Measurements from ENCODE around the gene ZCCHC8. TPM values are rescaled to one million over a fixed set of nuclear protein-coding genes. Genes with fewer than 3 reads are reported as not detected.

ZCCHC8 gene
- total RNA-seq, 2 experiments from 2014 or later = 49.4 to 54.8 TPM

DNA sequence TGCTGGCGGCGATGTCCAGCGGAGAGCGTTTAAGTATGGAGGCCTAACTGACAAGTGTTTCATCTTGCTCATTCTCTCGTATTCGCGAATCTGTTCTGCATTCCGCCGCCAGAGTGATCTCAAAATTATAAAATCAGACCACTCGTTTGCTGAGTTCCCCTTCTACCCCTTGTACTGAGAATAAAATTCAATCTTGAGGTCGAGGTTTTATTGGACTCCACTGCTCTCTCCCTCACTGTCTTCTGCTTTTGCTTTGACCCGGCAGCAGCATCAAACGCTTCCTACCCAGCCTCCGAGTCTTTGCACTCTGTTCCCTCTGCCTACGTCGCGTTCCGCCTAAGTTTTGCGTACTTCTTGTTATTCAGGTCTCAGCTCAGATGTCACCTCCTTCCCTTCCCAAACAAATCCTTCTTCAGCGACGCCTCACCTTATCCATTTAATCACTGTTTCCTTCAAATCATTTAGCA, 26.8 kb upstream of the ZCCHC8 start:
- no peak overlapping the region for H3K27ac Mint-ChIP-seq
- ATAC-seq (ENCODE audit: poor library complexity) (no peak), DNase-seq (peak in 9 of 14 experiments; percentile 15 to 62 (median 38))
- TF ChIP-seq CTCF (IDR thresholded peaks at IDR 0.05) = no peak
- H3K27me3 Mint-ChIP-seq = no peaks in the 10 kb centered on the region
- intact Hi-C loops (cut with DNase I, micrococcal nuclease) = loop anchor here (1.0 to 10.0 kb wide), 8 partner anchors 27 to 1075 kb away; partner anchors contain the start of genes DENR (in 2 of the 2), DDX55 (in 1 of the 2), DIABLO (in 1 of the 2) and MPHOSPH9 (in 1 of the 2)
- Histone ChIP-seq H3K27me3 (ENCODE audit: control insufficient read depth in 1 of 2, insufficient read depth in 2 of 2, low read length in 2 of 2) (no peaks in the 10 kb centered on the region), H3K4me3 (ENCODE audit: low read length) (peak overlapping the region; percentile 97), H3K9me3 (ENCODE audit: control insufficient read depth in 1 of 2, insufficient read depth in 1 of 2, low read length in 2 of 2) (no peaks in the 10 kb centered on the region), H3K36me3 (ENCODE audit: insufficient read depth, low read length) (peaks cover 25% of the 10 kb centered on the region), H3K27ac (ENCODE audit: low read depth in 1 of 2, low read length in 2 of 2) (peak overlapping the region; percentile 73 to 99), H3K4me1 (ENCODE audit: insufficient read depth, low read length) (peaks cover 21% of the 10 kb centered on the region)
- H3K36me3 Mint-ChIP-seq (ENCODE audit: low read depth) = peaks cover 33% of the 10 kb centered on the region
- H3K9me3 Mint-ChIP-seq = no peaks in the 10 kb centered on the region
- peaks cover 29% of the 10 kb centered on the region for H3K4me1 Mint-ChIP-seq (ENCODE audit: low read depth)
- POLR2A ChIA-PET = interaction anchor here (0.6 to 8.9 kb wide), 27 partner anchors 9 to 1127 kb away, joined by 3 to 208 read pairs (median 6); partner anchors contain the start of genes CLIP1, DENR, DIABLO and KMT5A
- CTCF ChIA-PET = interaction anchor here (2.0 to 2.6 kb wide), 2 partner anchors 27 to 225 kb away, joined by 6 to 22 read pairs; partner anchors contain the start of genes DENR and ZCCHC8
- no peak overlapping the region for H3K4me3 Mint-ChIP-seq

DNA sequence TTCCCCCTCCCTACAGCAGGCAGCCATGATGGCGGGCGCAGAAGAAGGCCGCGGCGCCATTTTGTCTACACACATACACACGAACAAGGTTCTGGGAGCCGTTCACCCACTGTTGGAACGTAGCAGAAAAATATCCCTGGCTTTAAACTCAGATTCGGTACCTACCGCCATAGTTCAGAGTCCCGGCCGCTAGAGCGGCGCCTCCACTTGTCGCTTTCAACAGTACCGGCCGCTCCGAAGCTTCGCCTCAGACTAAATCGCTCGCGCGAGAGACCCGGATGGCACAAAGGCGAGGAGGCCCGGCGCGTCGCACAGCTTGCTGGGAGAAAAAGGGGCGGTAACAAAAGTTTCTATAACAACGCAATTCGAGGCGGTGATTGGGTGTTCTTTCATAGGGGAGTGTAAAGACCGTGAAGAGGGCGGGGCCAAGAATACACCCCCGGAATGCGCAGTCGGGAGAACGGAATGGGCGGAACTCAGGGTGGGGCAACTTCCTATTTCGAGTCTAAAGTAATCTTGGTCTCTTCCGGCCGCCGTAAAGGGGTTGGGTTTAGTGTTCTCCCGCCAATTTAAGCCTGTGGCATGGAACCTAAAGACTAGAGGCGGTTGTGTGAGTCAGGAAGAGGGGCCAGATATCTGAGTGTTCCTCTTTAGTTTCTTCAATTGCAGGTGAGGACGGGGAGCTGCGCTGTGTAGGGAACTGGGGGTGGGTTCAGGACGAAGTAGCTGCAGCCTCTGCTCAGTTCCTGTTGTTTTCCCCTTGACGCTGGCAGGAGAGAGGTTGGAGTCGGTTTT, 26.1 kb upstream of the ZCCHC8 start, which contains the start of the genes KNTC1 and RSRC2:
KNTC1 (plus strand) TSS at position 567 of the 795 bp plus-strand sequence. CDS start 2,815 bp downstream, outside the sequence.
RSRC2 (minus strand) TSS at position 254 of the 795 bp plus-strand sequence; CDS start at position 171, 83 bp downstream.
- ATAC-seq (ENCODE audit: poor library complexity) = peak; percentile 90
- no peaks in the 10 kb centered on the region for H3K9me3 Mint-ChIP-seq
- Histone ChIP-seq H3K36me3 (ENCODE audit: insufficient read depth, low read length) (peaks cover 30% of the 10 kb centered on the region), H3K27ac (ENCODE audit: low read depth in 1 of 2, low read length in 2 of 2) (peak within 1 kb of the TSS; percentile 98 to 99), H3K27me3 (ENCODE audit: control insufficient read depth in 1 of 2, insufficient read depth in 2 of 2, low read length in 2 of 2) (no peaks in the 10 kb centered on the region), H3K4me3 (ENCODE audit: low read length) (peak within 1 kb of the TSS; percentile 97), H3K9me3 (ENCODE audit: control insufficient read depth in 1 of 2, insufficient read depth in 1 of 2, low read length in 2 of 2) (no peaks in the 10 kb centered on the region), H3K4me1 (ENCODE audit: insufficient read depth, low read length) (peaks cover 21% of the 10 kb centered on the region)
- peaks cover 36% of the 10 kb centered on the region for H3K4me1 Mint-ChIP-seq (ENCODE audit: low read depth)
- POLR2A ChIA-PET = interaction anchor here (0.6 to 8.9 kb wide), 35 partner anchors 9 to 1175 kb away, joined by 3 to 208 read pairs (median 4); partner anchors contain the start of genes B3GNT4, CLIP1, DENR and DIABLO
- H3K27me3 Mint-ChIP-seq = no peaks in the 10 kb centered on the region
- CTCF ChIA-PET = interaction anchor here (1.0 to 2.6 kb wide), 3 partner anchors 12 to 226 kb away, joined by 3 to 22 read pairs (median 6); partner anchors contain the start of genes DENR and ZCCHC8
- peak; percentile 93 to 100 (median 96) for DNase-seq
- no peak within 1 kb of the TSS for H3K27ac Mint-ChIP-seq
- intact Hi-C loops (cut with DNase I, micrococcal nuclease) = loop anchor here (1.0 to 10.0 kb wide), 9 partner anchors 26 to 1075 kb away; partner anchors contain the start of genes DENR (in 2 of the 2), DDX55 (in 1 of the 2), DIABLO (in 1 of the 2) and MPHOSPH9 (in 1 of the 2)
- no peak for TF ChIP-seq CTCF (IDR thresholded peaks at IDR 0.05)
- peaks cover 39% of the 10 kb centered on the region for H3K36me3 Mint-ChIP-seq (ENCODE audit: low read depth)
- H3K4me3 Mint-ChIP-seq = no peak within 1 kb of the TSS

All from CD4-positive, alpha-beta T cell (primary cell).